ENCODE measurements around the gene DYNLT2. TPM values are rescaled to one million over a fixed set of nuclear protein-coding genes. Genes with fewer than 3 reads are reported as not detected.

The DYNLT2 gene
- total RNA-seq, 3 donors from 2014 or later: 1.5 to 2.4 (median 2.3) TPM

DNA sequence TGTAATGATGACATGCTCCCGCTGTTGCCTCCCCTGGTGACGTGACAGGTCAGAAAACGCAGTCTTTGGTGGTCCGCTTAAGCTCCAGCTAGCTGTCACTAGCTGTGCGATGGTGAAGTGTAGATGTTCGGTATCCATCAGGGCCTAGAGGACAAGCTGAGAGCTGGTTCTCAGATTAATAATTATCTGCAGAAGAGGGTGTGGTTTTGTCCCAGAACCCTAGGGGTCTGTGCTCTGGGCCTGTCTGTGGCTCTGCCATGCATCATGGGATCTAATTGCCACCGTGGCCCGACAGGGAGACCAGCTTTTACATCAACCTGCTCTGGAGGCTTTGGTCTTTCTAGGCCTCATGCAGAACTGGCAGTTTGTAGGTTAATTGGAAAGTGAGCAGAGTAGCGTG lies 34.2 kb upstream of the DYNLT2 start:
- Histone ChIP-seq H3K36me3 (ENCODE audit: low read depth) (no peaks in the 10 kb centered on the region), H3K4me3 (no peak overlapping the region), H3K4me1 (ENCODE audit: low read depth) (peaks cover 8% of the 10 kb centered on the region), H3K9me3 (no peaks in the 10 kb centered on the region)
- TF ChIP-seq, protein P1, sequence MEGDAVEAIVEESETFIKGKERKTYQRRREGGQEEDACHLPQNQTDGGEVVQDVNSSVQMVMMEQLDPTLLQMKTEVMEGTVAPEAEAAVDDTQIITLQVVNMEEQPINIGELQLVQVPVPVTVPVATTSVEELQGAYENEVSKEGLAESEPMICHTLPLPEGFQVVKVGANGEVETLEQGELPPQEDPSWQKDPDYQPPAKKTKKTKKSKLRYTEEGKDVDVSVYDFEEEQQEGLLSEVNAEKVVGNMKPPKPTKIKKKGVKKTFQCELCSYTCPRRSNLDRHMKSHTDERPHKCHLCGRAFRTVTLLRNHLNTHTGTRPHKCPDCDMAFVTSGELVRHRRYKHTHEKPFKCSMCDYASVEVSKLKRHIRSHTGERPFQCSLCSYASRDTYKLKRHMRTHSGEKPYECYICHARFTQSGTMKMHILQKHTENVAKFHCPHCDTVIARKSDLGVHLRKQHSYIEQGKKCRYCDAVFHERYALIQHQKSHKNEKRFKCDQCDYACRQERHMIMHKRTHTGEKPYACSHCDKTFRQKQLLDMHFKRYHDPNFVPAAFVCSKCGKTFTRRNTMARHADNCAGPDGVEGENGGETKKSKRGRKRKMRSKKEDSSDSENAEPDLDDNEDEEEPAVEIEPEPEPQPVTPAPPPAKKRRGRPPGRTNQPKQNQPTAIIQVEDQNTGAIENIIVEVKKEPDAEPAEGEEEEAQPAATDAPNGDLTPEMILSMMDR (IDR thresholded peaks at IDR 0.05): no peak
- ATAC-seq (no peak), DNase-seq (no peak)
- intact Hi-C loops (cut with DNase I, micrococcal nuclease): no loop called here

DNA sequence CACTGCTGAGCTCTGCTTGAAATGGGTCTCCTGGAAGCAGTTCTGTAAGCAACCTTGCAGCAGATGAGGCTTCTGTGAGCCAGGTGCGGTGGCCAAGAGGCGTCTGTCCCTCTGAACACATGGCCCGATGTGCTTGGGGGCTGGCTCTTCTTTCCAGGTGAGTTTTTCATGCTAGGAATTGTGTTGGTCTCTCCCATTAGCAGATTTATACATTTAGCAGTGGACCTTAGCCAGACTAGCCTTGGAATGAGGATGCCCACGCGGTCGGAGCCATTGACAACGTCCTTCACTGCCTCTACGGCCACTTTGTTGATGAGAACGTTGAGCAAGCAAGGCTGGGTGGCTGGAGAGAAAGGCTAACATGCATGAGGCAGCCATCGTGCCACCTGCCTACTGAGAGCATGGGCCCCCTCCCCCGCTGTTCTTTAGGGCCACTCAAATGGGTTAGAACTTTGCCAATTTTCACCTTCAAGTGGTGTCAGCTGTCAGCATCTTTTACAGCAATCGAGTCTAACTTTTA lies 33.5 kb upstream of the DYNLT2 start:
- Histone ChIP-seq H3K4me1 (ENCODE audit: low read depth) (peaks cover 5% of the 10 kb centered on the region), H3K9me3 (no peaks in the 10 kb centered on the region), H3K36me3 (ENCODE audit: low read depth) (no peaks in the 10 kb centered on the region), H3K4me3 (no peak overlapping the region)
- DNase-seq: no peak
- intact Hi-C loops (cut with DNase I, micrococcal nuclease): no loop called here
- TF ChIP-seq, protein P1 (IDR thresholded peaks at IDR 0.05): no peak
- ATAC-seq: no peak

DNA sequence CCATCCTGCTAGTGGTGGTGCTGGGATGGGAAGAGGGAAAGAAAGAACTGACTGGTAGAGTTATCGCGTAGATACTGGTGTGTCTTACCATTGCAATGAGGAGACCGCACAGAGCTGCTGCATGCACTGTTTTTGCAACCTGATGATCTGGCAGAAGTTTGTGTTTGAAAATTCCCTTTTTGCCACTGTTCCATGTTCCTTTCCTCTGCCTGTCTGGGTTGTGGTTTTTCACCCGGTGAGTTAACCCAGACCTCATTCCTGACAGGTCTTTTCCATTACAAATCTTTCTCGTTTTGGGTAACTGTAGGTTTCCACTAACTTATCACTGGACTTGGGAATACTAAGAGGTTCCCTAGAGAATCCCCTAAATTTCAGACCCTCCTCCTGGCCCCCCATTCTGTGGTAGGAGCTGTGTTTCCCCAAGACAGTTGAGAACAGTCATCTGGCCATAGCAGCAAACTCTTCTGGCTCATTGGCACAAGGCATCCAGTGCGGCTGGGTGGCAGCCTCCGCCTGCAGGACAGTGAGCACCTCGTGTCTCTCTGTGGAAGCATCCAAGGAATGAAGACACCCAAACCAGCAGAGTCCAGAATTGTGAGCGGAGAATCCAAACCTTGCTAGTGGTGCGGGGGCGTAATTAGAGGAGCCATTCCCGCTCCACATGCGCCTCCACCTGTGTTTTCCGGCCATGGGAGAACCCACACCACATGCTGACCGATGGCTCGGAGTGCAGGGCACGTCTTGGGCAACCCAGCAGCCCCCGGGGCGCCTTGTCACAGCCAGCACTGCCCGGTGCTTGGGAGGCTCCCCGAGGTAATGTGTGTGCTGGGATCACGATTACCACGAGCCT lies 32.8 kb upstream of the DYNLT2 start:
- DNase-seq (no peak), ATAC-seq (no peak)
- no peak overlapping the region for H3K4me3 ChIP-seq
- no peaks in the 10 kb centered on the region for H3K9me3 ChIP-seq
- no peaks in the 10 kb centered on the region for H3K4me1 ChIP-seq (ENCODE audit: low read depth)
- TF ChIP-seq, protein P1 (IDR thresholded peaks at IDR 0.05): no peak
- intact Hi-C loops (cut with DNase I, micrococcal nuclease): no loop called here
- H3K36me3 ChIP-seq (ENCODE audit: low read depth): no peaks in the 10 kb centered on the region

DNA sequence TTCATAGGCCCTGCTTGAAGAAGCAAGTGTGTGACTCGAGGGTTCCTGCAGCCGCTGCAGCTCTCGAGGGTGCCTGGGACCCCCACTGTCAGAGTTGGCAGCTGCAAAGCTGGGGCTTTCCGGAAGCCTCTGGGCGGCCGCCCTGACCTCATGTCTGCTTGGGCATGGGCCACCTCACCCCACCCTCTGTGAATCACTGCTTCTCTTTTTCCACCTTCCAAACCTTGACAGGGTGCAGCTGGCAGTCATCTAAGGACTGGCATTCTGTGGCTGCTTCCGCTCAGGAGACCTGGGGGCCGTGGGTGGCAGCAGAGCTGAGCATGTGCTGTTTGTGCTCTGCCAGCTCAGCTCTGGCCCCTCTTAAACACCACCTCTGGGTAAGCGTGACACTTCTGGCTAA lies 32.0 kb upstream of the DYNLT2 start:
- Histone ChIP-seq H3K4me1 (ENCODE audit: low read depth) (no peaks in the 10 kb centered on the region), H3K36me3 (ENCODE audit: low read depth) (no peaks in the 10 kb centered on the region), H3K4me3 (no peak overlapping the region), H3K9me3 (no peaks in the 10 kb centered on the region)
- DNase-seq: no peak
- TF ChIP-seq, protein P1 (IDR thresholded peaks at IDR 0.05): no peak
- intact Hi-C loops (cut with DNase I, micrococcal nuclease): no loop called here
- no peak for ATAC-seq

DNA sequence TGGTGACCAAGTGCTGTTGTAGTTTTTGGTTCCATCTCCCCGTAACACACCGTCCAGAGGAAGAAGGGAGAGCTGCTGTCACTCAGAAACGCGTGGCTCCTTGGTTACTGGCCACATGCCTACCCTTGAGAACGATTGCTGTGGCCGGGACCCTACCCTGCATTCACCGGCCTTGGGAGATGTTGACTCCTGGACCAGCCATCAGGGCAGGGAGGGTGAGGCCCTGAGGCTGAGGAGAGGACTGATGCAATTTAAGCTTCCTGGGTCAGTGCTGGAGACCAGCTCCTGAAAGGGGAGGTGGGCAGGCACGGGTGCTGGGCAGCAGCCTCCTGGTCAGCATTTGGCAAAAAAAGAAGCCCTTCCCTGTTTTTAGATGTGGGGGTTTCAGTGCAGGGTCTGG lies 31.6 kb upstream of the DYNLT2 start:
- Histone ChIP-seq H3K4me1 (ENCODE audit: low read depth) (no peaks in the 10 kb centered on the region), H3K9me3 (no peaks in the 10 kb centered on the region), H3K4me3 (no peak overlapping the region), H3K36me3 (ENCODE audit: low read depth) (no peaks in the 10 kb centered on the region)
- ATAC-seq (no peak), DNase-seq (no peak)
- TF ChIP-seq, protein P1 (IDR thresholded peaks at IDR 0.05): no peak
- intact Hi-C loops (cut with DNase I, micrococcal nuclease): no loop called here

Measured in mucosa of descending colon (tissue), 3 donors.